GM12801 (cell line): ENCODE measurements around the gene KCNS3.

Experiments used
- TF ChIP-seq, protein P1 (sequence below): IDR thresholded peaks from one replicate; pipeline ENCODE4 v1.5.1; 2011; ENCODE audit warnings: control low read depth; ENCODE audit not compliant: insufficient read length; ENCODE audit errors: extremely low read depth

Gene KCNS3, protein sequence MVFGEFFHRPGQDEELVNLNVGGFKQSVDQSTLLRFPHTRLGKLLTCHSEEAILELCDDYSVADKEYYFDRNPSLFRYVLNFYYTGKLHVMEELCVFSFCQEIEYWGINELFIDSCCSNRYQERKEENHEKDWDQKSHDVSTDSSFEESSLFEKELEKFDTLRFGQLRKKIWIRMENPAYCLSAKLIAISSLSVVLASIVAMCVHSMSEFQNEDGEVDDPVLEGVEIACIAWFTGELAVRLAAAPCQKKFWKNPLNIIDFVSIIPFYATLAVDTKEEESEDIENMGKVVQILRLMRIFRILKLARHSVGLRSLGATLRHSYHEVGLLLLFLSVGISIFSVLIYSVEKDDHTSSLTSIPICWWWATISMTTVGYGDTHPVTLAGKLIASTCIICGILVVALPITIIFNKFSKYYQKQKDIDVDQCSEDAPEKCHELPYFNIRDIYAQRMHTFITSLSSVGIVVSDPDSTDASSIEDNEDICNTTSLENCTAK

DNA sequence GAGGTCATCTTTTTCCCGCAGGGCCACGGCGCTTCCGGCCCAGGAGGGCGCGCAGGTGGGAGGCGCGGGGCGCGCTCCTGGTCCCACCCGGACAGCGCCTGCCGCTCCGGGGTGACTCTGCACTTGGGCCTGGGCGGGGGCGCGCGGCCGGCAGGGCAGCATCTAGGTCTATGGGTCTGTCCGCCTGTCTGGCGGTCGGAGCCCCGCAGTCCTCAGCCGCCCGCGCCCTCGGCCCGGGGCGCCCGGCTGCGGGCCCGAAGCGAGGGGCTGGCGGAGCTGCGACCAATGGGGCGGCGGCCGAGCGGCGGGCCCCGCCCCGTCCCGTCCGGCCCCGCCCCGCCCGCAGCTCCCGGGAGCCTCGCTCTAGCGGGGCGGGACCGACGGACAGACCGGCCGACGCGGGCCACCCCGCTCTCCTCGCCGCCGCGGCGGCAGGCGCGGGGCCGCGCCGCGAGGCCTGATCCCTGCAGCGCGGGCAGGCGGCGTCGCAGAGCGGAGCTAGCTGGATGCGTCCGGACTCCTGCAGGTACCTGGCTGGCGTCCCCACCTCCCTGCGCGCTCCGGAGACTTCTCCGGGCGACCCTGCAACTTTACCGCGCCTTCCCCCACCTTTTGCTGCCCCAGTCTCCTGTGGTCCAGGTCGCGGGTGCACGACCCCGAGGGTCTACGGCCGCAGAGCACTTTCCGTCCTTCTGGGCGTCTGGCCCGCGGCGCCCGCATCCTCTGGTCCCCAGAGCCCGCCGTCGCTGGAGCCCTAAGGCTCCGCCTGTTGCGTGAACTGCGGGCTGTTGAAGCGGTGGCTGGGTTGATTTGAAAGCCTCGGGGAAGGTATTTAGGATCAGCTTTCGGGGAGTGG is at the start of gene KCNS3:
TSS of gene KCNS3 (plus strand) at position 387 of the 856 bp plus-strand sequence. CDS start 52,342 bp downstream, outside the sequence.
- TF ChIP-seq, protein P1, sequence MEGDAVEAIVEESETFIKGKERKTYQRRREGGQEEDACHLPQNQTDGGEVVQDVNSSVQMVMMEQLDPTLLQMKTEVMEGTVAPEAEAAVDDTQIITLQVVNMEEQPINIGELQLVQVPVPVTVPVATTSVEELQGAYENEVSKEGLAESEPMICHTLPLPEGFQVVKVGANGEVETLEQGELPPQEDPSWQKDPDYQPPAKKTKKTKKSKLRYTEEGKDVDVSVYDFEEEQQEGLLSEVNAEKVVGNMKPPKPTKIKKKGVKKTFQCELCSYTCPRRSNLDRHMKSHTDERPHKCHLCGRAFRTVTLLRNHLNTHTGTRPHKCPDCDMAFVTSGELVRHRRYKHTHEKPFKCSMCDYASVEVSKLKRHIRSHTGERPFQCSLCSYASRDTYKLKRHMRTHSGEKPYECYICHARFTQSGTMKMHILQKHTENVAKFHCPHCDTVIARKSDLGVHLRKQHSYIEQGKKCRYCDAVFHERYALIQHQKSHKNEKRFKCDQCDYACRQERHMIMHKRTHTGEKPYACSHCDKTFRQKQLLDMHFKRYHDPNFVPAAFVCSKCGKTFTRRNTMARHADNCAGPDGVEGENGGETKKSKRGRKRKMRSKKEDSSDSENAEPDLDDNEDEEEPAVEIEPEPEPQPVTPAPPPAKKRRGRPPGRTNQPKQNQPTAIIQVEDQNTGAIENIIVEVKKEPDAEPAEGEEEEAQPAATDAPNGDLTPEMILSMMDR: no peak

DNA sequence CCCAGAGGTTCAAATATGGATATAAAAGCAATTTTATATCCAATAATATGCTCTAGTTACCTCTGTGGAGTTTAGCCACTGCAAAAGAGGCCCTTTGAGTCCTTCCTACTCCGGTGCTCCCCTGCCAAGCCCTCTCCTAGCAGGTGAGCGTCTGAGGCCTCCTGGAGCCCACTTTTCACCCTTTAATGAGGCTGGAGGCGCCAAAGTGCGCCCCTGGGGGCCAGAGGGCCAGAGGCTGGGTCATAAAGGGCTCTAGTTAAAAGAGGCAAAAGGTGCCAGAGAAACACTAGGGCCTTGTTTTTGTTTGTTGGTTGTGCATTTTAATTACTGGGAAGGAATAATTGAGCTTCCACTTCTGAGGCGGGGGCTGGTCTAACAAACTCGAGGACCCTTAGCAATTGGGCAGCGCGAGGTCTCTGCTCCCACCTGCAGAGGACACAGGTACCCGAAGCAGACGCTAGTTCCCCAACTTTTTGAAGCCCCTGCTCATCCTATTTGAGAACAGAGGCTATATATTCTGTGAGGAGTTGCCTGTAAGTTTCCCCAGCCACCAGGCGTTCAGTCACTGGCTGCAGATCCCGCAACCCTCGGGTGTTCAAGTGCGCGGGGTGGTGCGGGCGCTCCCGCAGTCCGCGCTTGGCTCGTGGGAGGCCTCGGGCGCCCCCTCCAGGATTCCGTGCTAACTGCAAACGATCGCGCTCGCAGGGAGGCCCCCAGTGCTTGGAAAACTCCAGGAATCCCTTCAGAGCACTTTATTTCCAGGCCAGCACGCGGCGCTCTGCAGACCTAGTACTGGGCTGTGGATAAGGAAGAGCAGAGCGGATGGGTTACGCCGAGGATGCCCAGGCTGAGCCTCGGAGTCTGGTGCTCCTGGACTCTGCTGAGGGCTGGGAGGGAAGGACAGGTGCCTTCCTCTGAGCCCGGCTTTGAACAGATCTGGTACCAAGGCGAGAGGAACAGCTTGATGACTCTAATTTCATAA is 48.1 kb upstream of the KCNS3 start:
- TF ChIP-seq, protein P1: no peak

DNA sequence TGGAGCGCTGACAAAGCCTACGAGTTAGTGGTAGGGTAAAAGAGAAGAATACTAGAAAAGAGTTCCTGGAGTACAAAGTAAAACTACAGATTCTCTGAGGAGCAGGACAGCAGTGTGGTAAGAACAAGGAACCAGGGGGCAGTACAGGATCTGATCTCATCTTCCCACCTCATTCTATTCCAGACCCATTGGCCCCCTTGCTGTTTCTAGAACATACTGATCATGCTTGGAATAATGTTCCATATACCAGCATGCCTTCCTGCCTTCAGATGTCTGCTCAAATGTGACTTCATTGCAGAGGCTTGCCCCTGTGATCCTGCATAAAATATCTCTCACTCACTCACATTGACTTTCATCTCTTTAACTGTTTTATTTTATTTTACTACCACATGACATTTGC is 43.0 kb upstream of the KCNS3 start:
- TF ChIP-seq, protein P1: no peak

DNA sequence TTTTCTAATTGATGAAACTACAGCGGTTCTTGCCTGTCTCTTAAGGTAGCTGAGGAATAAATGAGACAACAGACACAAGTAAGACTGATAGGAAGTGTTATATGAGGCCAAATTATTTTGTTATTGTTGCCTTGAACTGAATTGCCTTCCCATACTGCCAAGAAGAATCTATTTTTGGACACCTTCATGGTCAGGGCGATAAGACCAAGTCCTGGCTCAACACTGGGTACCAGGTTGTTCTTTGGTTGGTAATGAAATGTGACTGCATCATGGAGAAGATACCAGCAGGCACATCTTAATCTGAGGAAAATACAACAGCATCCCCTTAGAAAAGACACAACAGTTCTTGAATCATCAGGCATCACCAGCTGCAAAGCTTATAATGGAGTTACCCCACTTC is 38.5 kb upstream of the KCNS3 start:
- TF ChIP-seq, protein P1: no peak

DNA sequence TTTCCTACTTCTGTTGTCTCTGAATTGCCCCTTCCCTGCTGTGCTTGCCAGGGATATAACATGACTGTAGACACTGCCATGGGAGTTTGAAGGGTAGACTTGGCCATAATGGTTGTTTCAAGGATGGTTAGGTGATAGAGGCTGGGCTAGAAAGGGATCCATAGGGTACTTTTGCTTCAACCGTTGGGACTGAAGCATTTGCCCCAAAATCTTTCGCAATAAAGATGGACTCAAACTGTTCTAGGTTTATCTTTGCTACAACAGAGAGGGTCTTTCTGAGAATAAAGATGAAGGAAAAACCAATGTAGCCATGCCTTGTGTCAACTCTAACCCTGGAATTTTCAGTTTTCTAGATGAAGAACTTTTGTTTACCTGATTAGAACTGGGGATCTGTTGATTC is 35.0 kb upstream of the KCNS3 start:
- TF ChIP-seq, protein P1: no peak

DNA sequence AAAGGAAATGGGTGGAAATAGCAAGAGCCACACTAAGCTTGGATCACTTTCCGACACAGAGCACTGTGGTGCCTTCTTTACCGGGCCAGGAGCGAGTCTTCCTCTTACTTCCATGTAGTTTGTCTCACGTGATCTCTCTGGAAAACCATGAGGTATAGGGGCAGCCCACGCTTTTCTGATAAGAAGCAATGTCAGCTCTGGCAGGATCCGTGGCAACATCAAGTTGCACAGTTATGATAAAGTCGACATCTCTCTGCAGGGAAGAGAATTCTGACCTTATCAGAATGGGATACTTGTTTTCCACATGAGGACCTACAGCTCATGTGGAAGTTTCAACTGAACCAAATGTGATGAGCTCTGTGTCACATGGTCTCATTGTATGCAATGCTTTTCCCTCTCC is 32.7 kb upstream of the KCNS3 start:
- TF ChIP-seq, protein P1: no peak
